CD8-positive, alpha-beta memory T cell (primary cell): ENCODE results near the gene ST14. TPM values are rescaled to one million over a fixed set of nuclear protein-coding genes. Genes with fewer than 3 reads are reported as not detected.
"Not testable (repeated sequence)": the region's sequence is repeated elsewhere in the genome, so short reads cannot be mapped to it uniquely, and the experiment has no call there.

Experiments
- CTCF ChIA-PET: fragments of 350-600 bp; sonication (Branson Sonifier 250); formaldehyde crosslinking; loops from one replicate; lab custom pipeline; 2021; ENCODE audit warnings: antibody characterized with exemption; lab: Charles Lee
- POLR2A ChIA-PET: fragments of 350-600 bp; sonication (Branson Sonifier 250); formaldehyde crosslinking; loops from one replicate; lab custom pipeline; 2021; ENCODE audit warnings: antibody characterized with exemption; lab: Charles Lee
- DNase-seq, 5 donors: peaks; one replicate each; pipeline versions ENCODE4 v3.0.0 to v3.0.0-alpha.2; 2020 to 2022; ENCODE audit warnings: mixed read lengths in 1 of 5
- H3K27ac ChIP-seq: one replicate; pipeline ENCODE4 v1.7.0; 2013; ENCODE audit warnings: low read depth, mild to moderate bottlenecking, low read length, moderate library complexity
- H3K27me3 ChIP-seq: 2 replicates; pipeline ENCODE4 v1.7.0; 2013; ENCODE audit warnings: low read length, mild to moderate bottlenecking; ENCODE audit not compliant: insufficient read depth, poor library complexity, severe bottlenecking
- H3K36me3 ChIP-seq: 2 replicates; pipeline ENCODE4 v1.7.0; 2013; ENCODE audit warnings: mild to moderate bottlenecking, low read length, moderate library complexity; ENCODE audit not compliant: insufficient read depth
- H3K4me1 ChIP-seq: 2 replicates; pipeline ENCODE4 v1.7.0; 2013; ENCODE audit warnings: mild to moderate bottlenecking, low read length, moderate library complexity; ENCODE audit not compliant: insufficient read depth
- H3K4me3 ChIP-seq: 2 replicates; pipeline ENCODE4 v1.7.0; 2013; ENCODE audit warnings: mild to moderate bottlenecking, low read length
- H3K9me3 ChIP-seq: 2 replicates; pipeline ENCODE4 v1.7.0; 2013; ENCODE audit warnings: mild to moderate bottlenecking, low read length
- H3K27ac Mint-ChIP-seq, 8 donors: one replicate each; pipeline ENCODE4 v1.8.0; 2020 to 2021; ENCODE audit warnings: mixed read lengths in 8 of 8, mild to moderate bottlenecking in 6 of 8, inconsistent platforms in 3 of 8, moderate library complexity in 3 of 8
- H3K27me3 Mint-ChIP-seq, 2 donors: one replicate each; pipeline ENCODE4 v1.8.0; 2020 to 2021; ENCODE audit warnings: mixed read lengths in 2 of 2, mild to moderate bottlenecking in 1 of 2, moderate library complexity in 1 of 2
- H3K36me3 Mint-ChIP-seq, 3 donors: one replicate each; pipeline ENCODE4 v1.8.0; 2020 to 2021; ENCODE audit warnings: mixed read lengths in 3 of 3, inconsistent platforms in 1 of 3, mild to moderate bottlenecking in 1 of 3
- H3K4me1 Mint-ChIP-seq, 3 donors: one replicate each; pipeline ENCODE4 v1.8.0; 2020 to 2021; ENCODE audit warnings: mixed read lengths in 3 of 3, inconsistent platforms in 1 of 3, mild to moderate bottlenecking in 1 of 3
- H3K4me3 Mint-ChIP-seq, 7 donors: one replicate each; pipeline ENCODE4 v1.8.0; 2020 to 2021; ENCODE audit warnings: mixed read lengths in 7 of 7, mild to moderate bottlenecking in 6 of 7, moderate library complexity in 4 of 7, inconsistent platforms in 2 of 7
- H3K9me3 Mint-ChIP-seq, 5 donors: one replicate each; pipeline ENCODE4 v1.8.0; 2020 to 2022; ENCODE audit warnings: mixed read lengths in 5 of 5, mild to moderate bottlenecking in 3 of 5, moderate library complexity in 2 of 5, inconsistent platforms in 1 of 5
- polyA plus RNA-seq: library from polyadenylated mRNA; unstranded; fragments of 300-500 nt; fragmentation: Illumina TruSeq; gene quantifications from one replicate; pipeline ENCODE4 v1.2.3, GENCODE V29; 2021
- total RNA-seq, 2 experiments: library from RNA; stranded (reverse); gene quantifications; one replicate each; pipeline ENCODE4 v1.2.3, GENCODE V29; 2021

ST14 gene
- total and polyA plus RNA-seq, 3 experiments from 2014 or later, result 0.18 to 0.35 TPM; not detected in 1

DNA sequence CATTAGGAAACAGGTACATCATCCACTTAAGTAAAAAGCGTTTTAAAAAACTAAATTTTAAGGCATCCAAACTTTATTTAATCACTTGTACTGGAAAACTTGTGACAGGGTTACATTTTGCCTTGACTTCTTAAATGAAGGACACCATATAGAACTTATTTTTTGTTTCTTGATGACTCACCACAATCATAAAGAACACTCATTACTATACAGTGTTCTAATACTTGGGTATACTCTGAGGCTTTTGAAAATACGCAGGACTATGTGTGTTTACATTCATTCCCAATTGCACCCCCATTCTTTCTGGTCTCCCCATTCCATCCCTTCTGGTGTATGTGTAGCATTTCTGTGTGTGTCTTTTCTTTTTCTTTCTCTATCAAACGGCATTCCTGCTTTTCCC lies 85.3 kb downstream of the ST14 start:
- peak overlapping the region in 1 of 7 donors; percentile 10 for H3K4me3 Mint-ChIP-seq
- H3K9me3 Mint-ChIP-seq, result no peaks in the 10 kb centered on the region
- peaks cover 0 to 21% (median 2%) of the 10 kb centered on the region in 3 donors for H3K36me3 Mint-ChIP-seq
- Histone ChIP-seq H3K4me3 (no peak overlapping the region), H3K4me1 (peaks cover 9% of the 10 kb centered on the region), H3K9me3 (no peaks in the 10 kb centered on the region), H3K27me3 (no peaks in the 10 kb centered on the region), H3K36me3 (no peaks in the 10 kb centered on the region), H3K27ac (no peak overlapping the region)
- CTCF ChIA-PET, result no interaction called here
- H3K27me3 Mint-ChIP-seq, result no peaks in the 10 kb centered on the region
- peaks cover 46 to 77% (median 61%) of the 10 kb centered on the region in 3 donors for H3K4me1 Mint-ChIP-seq
- POLR2A ChIA-PET, result no interaction called here
- no peak for DNase-seq
- H3K27ac Mint-ChIP-seq, result peak overlapping the region in 3 of 8 donors; percentile 19 to 85 (median 30)

DNA sequence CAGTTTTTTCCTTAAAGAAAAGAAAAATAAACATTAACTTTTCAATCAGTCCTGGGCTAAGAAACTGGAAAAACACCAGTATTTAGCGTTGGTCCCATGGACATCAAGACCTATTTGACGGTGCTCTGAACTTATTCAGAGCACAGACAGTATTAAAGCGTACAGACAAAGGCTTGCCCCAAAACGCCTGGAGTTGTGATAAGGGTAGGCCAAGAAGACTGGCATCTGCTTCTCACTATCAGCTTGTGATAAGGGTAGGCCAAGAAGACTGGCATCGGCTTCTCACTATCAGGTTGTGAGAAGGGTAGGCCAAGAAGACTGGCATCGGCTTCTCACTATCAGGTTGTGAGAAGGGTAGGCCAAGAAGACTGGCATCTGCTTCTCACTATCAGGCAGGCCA lies 85.8 kb downstream of the ST14 start:
- peak overlapping the region in 2 of 8 donors; percentile 71 to 85 for H3K27ac Mint-ChIP-seq
- H3K27ac ChIP-seq, DNase-seq, H3K9me3 Mint-ChIP-seq, H3K36me3 ChIP-seq, CTCF ChIA-PET, H3K4me1 ChIP-seq, H3K9me3 ChIP-seq, H3K27me3 ChIP-seq, H3K4me3 Mint-ChIP-seq, H3K4me3 ChIP-seq, H3K27me3 Mint-ChIP-seq, POLR2A ChIA-PET: not testable (repeated sequence)
- peaks cover 0 to 21% (median 2%) of the 10 kb centered on the region in 3 donors for H3K36me3 Mint-ChIP-seq
- H3K4me1 Mint-ChIP-seq, result peaks cover 47 to 81% (median 67%) of the 10 kb centered on the region in 3 donors

DNA sequence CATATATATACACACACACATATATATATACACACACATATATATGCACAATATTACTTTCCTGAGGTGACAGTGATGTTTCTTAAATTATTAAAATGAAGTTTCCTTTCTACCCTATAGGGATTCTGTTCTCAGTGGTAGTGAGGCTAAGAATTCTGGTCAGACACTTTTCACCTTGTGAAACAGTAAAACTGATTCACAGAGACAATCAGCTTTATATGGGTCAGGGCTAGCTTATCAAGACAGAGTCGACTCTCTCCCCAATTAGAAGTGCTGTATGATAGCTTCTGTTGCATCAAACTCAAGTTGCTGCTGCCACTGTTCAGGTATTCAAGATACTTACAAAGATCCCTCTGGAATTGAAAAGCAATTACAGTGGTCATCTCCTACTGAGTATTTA lies 86.7 kb downstream of the ST14 start:
- Mint-ChIP-seq H3K9me3 (peaks cover 0 to 5% (median 2%) of the 10 kb centered on the region in 5 donors), H3K4me3 (no peak overlapping the region), H3K27me3 (no peaks in the 10 kb centered on the region), H3K36me3 (peaks cover 4 to 25% (median 7%) of the 10 kb centered on the region in 3 donors), H3K4me1 (peaks cover 56 to 84% (median 76%) of the 10 kb centered on the region in 3 donors), H3K27ac (peak overlapping the region in 2 of 8 donors; percentile 32 to 37)
- H3K36me3 ChIP-seq, result no peaks in the 10 kb centered on the region
- DNase-seq, result no peak
- H3K9me3 ChIP-seq, result no peaks in the 10 kb centered on the region
- ChIA-PET CTCF (no interaction called here), POLR2A (no interaction called here)
- H3K4me1 ChIP-seq, result peaks cover 9% of the 10 kb centered on the region
- H3K4me3 ChIP-seq, result no peak overlapping the region
- no peak overlapping the region for H3K27ac ChIP-seq
- no peaks in the 10 kb centered on the region for H3K27me3 ChIP-seq

DNA sequence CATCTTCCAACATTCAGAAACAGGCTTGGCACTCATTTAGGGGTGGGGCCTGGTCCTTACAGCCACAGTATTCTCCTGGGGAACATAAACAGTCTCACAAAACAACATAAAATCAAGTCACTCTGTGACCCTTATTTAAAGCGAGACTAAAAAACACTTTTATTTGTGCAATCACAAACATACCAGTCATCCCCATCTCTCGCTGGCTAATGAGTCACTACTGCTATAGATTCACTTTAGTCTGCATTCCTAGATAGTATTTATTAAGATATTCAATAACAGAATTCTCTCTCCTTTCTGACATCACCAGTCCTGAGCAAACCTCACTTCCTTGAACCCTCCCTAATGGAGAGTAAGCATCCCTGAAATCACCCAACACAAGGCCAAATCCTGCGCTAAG lies 87.2 kb downstream of the ST14 start:
- DNase-seq, result no peak
- Histone ChIP-seq H3K36me3 (no peaks in the 10 kb centered on the region), H3K27ac (no peak overlapping the region), H3K27me3 (no peaks in the 10 kb centered on the region), H3K4me1 (peaks cover 9% of the 10 kb centered on the region), H3K4me3 (no peak overlapping the region), H3K9me3 (no peaks in the 10 kb centered on the region)
- Mint-ChIP-seq H3K27me3 (no peaks in the 10 kb centered on the region), H3K27ac (peak overlapping the region in 3 of 8 donors; percentile 6 to 62 (median 37)), H3K36me3 (peaks cover 6 to 28% (median 10%) of the 10 kb centered on the region in 3 donors), H3K4me3 (no peak overlapping the region), H3K9me3 (peaks cover 0 to 8% (median 6%) of the 10 kb centered on the region in 5 donors), H3K4me1 (peaks cover 58 to 81% (median 78%) of the 10 kb centered on the region in 3 donors)
- ChIA-PET CTCF (no interaction called here), POLR2A (no interaction called here)

DNA sequence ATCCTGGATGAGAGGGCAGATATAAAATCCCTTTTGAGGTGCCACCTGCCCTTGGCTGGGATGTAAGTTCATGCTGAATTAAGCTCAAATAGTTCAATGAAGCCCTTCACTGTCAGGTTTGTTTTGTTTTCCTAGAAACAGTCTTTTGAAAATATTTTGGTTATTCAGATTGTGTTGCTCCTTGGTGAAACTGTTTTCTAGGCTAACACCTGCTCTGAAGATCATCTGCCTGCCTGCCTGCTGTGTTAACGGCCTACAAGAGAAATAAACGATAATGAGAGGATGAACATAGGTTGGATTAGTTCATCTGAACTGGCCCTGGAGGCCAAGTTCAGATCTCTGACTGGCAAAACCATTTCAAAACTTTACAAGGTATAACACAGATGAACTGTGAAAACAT lies 87.7 kb downstream of the ST14 start:
- H3K4me3 ChIP-seq, result no peak overlapping the region
- no peaks in the 10 kb centered on the region for H3K27me3 ChIP-seq
- Mint-ChIP-seq H3K4me1 (peaks cover 62 to 83% (median 82%) of the 10 kb centered on the region in 3 donors), H3K36me3 (peaks cover 12 to 34% (median 16%) of the 10 kb centered on the region in 3 donors), H3K27ac (peak overlapping the region in 4 of 8 donors; percentile 8 to 61 (median 47)), H3K4me3 (no peak overlapping the region), H3K9me3 (peaks cover 2 to 14% (median 12%) of the 10 kb centered on the region in 5 donors), H3K27me3 (no peaks in the 10 kb centered on the region)
- ChIA-PET POLR2A (no interaction called here), CTCF (no interaction called here)
- no peak for DNase-seq
- no peaks in the 10 kb centered on the region for H3K36me3 ChIP-seq
- H3K9me3 ChIP-seq, result no peaks in the 10 kb centered on the region
- H3K27ac ChIP-seq, result no peak overlapping the region
- H3K4me1 ChIP-seq, result peaks cover 9% of the 10 kb centered on the region

DNA sequence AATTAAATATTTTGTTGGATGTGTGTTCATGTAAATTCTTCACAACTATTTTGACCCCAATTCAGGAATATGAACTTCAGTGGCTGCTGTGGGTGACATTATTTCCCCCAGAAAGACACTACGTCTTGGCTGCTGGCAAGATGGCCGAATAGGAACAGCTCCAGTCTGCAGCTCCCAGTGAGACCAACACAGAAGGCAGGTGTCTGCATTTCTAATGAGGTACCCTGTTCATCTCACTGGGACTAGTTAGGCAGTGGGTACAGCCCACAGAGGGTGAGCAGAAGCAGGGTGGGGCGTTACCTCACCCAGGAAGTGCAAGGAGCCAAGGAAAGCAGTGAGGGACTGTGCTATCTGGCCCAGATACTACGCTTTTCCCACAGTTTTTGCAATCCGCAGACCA lies 89.8 kb downstream of the ST14 start:
- H3K4me1 ChIP-seq, result no peaks in the 10 kb centered on the region
- no peaks in the 10 kb centered on the region for H3K36me3 ChIP-seq
- no peaks in the 10 kb centered on the region for H3K27me3 ChIP-seq
- Mint-ChIP-seq H3K4me3 (peak overlapping the region in 1 of 7 donors; percentile 9), H3K4me1 (peaks cover 53 to 82% (median 77%) of the 10 kb centered on the region in 3 donors), H3K27me3 (no peaks in the 10 kb centered on the region), H3K36me3 (peaks cover 21 to 45% (median 33%) of the 10 kb centered on the region in 3 donors), H3K27ac (peak overlapping the region in 3 of 8 donors; percentile 43 to 63 (median 57)), H3K9me3 (peaks cover 6 to 19% (median 17%) of the 10 kb centered on the region in 5 donors)
- POLR2A ChIA-PET, result interaction anchor here (0.6 kb wide), 1 partner anchor 36 kb away, joined by 7 read pairs; no protein-coding TSS in a partner anchor
- H3K4me3 ChIP-seq, result no peak overlapping the region
- no peak overlapping the region for H3K27ac ChIP-seq
- CTCF ChIA-PET, result no interaction called here
- DNase-seq, result no peak
- H3K9me3 ChIP-seq, result no peaks in the 10 kb centered on the region

DNA sequence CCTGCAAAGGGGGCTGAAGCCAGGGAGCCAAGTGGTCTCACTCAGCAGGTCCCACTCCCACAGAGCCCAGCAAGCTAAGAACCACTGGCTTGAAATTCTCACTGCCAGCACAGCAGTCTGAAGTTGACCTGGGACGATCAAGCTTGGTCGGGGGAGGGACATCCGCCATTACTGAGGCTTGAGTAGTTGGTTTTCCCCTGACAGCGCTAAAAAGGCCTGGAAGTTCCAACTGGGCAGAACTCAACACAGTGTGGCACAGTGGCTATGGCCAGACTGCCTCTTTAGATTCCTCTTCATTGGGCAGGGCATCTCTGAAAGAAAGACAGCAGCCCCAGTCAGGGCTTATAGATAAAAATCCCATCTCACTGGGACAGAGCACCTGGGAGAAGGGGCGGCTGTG lies 90.3 kb downstream of the ST14 start:
- DNase-seq, H3K27me3 Mint-ChIP-seq, H3K27me3 ChIP-seq, H3K27ac ChIP-seq, CTCF ChIA-PET, H3K4me1 ChIP-seq, H3K27ac Mint-ChIP-seq, H3K4me3 Mint-ChIP-seq, H3K36me3 ChIP-seq, H3K9me3 ChIP-seq, H3K4me3 ChIP-seq, POLR2A ChIA-PET: not testable (repeated sequence)
- Mint-ChIP-seq H3K36me3 (peaks cover 21 to 46% (median 33%) of the 10 kb centered on the region in 3 donors), H3K9me3 (peaks cover 6 to 20% (median 17%) of the 10 kb centered on the region in 5 donors), H3K4me1 (peaks cover 53 to 78% (median 76%) of the 10 kb centered on the region in 3 donors)

DNA sequence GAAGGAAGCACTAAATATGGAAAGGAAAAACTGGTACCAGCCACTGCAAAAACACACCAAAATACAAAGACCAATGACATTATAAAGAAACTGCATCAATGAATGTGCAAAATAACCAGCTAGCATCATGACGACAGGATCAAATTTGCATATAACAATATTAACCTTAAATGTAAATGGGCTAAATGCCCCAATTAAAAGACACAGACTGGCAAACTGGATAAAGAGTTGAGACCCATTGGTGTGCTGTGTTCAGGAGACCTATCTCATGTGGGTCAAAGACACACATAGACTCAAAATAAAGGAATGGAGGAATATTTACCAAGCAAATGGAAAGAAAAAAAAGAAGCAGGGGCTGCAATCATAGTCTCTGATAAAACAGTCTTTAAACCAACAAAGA lies 92.2 kb downstream of the ST14 start:
- H3K4me3 ChIP-seq, POLR2A ChIA-PET, H3K4me1 ChIP-seq, DNase-seq, H3K27ac ChIP-seq, H3K4me3 Mint-ChIP-seq, H3K27me3 ChIP-seq, H3K27me3 Mint-ChIP-seq, H3K9me3 ChIP-seq, CTCF ChIA-PET, H3K36me3 ChIP-seq: not testable (repeated sequence)
- peaks cover 52 to 78% (median 76%) of the 10 kb centered on the region in 3 donors for H3K4me1 Mint-ChIP-seq
- H3K36me3 Mint-ChIP-seq, result peaks cover 32 to 52% (median 48%) of the 10 kb centered on the region in 3 donors
- peaks cover 6 to 20% (median 17%) of the 10 kb centered on the region in 5 donors for H3K9me3 Mint-ChIP-seq
- H3K27ac Mint-ChIP-seq, result peak overlapping the region in 1 of 8 donors; percentile 4
